HG03039 (cell line): ENCODE results near the gene DMXL1.
A peak's percentile ranks its signal among the peaks of the same experiment; 100 is the strongest.

Experiments
- ATAC-seq: cut with Tn5 transposase; IDR thresholded peaks from one replicate; pipeline ENCODE4 v1.9.1; 2021; ENCODE audit warnings: mild to moderate bottlenecking, moderate library complexity; ENCODE audit not compliant: unreplicated experiment

The DMXL1 gene

GRCh38 chr5:119263639-119264038 is 192.8 kb downstream of the DMXL1 start:
- ATAC-seq = no peak

GRCh38 chr5:119264186-119264585 is 193.3 kb downstream of the DMXL1 start:
- ATAC-seq = no peak

- peak; percentile 63 for ATAC-seq
Measured at GRCh38 chr5:119267958-119268386, 197.1 kb downstream of the DMXL1 start.

- ATAC-seq = peak; percentile 87
Measured at GRCh38 chr5:119268387-119269060, 197.6 kb downstream of the DMXL1 start.

- ATAC-seq = no peak
Measured at GRCh38 chr5:119269061-119269944, 198.4 kb downstream of the DMXL1 start.

- no peak for ATAC-seq
Measured at GRCh38 chr5:119270121-119270565, 199.3 kb downstream of the DMXL1 start.

- no peak for ATAC-seq
Measured at GRCh38 chr5:119270960-119271757, 200.3 kb downstream of the DMXL1 start.

GRCh38 chr5:119271758-119272730 is 201.2 kb downstream of the DMXL1 start:
- no peak for ATAC-seq

- ATAC-seq = no peak
Measured at GRCh38 chr5:119273391-119273839, 202.5 kb downstream of the DMXL1 start.

- ATAC-seq = no peak
Measured at GRCh38 chr5:119274030-119274766, 203.3 kb downstream of the DMXL1 start.

- ATAC-seq = peak; percentile 39
Measured at GRCh38 chr5:119274767-119275130, 203.9 kb downstream of the DMXL1 start.

GRCh38 chr5:119275146-119275545 is 204.3 kb downstream of the DMXL1 start:
- peak; percentile 19 for ATAC-seq

GRCh38 chr5:119275601-119276173 is 204.8 kb downstream of the DMXL1 start:
- peak; percentile 62 for ATAC-seq

GRCh38 chr5:119276978-119277377 is 206.1 kb downstream of the DMXL1 start:
- no peak for ATAC-seq

GRCh38 chr5:119279093-119279492 is 208.2 kb downstream of the DMXL1 start:
- ATAC-seq = no peak

- no peak for ATAC-seq
Measured at GRCh38 chr5:119280380-119280779, 209.5 kb downstream of the DMXL1 start.

- ATAC-seq = no peak
Measured at GRCh38 chr5:119282628-119283027, 211.7 kb downstream of the DMXL1 start.

GRCh38 chr5:119284031-119284430 is 213.1 kb downstream of the DMXL1 start:
- ATAC-seq = no peak
